ENCODE measurements around the gene LRRFIP2. TPM values are rescaled to one million over a fixed set of nuclear protein-coding genes. Genes with fewer than 3 reads are reported as not detected.

Gene LRRFIP2
- total RNA-seq, 4 donors from 2014 or later = 152 to 166 (median 152) TPM

GRCh38 chr3:37204314-37204713, 29.9 kb upstream of the LRRFIP2 start:
- TF ChIP-seq POLR2A (IDR thresholded peaks at IDR 0.05) = no peak
- no peak for TF ChIP-seq CTCF (IDR thresholded peaks at IDR 0.05)
- no peaks in the 10 kb centered on the region for H3K36me3 ChIP-seq
- no peak overlapping the region for H3K27ac ChIP-seq
- no peaks in the 10 kb centered on the region for H3K9me3 ChIP-seq
- no peaks in the 10 kb centered on the region for H3K4me1 ChIP-seq
- no peak overlapping the region for H3K4me3 ChIP-seq
- H3K27me3 ChIP-seq = no peaks in the 10 kb centered on the region
- no peak for DNase-seq

DNA sequence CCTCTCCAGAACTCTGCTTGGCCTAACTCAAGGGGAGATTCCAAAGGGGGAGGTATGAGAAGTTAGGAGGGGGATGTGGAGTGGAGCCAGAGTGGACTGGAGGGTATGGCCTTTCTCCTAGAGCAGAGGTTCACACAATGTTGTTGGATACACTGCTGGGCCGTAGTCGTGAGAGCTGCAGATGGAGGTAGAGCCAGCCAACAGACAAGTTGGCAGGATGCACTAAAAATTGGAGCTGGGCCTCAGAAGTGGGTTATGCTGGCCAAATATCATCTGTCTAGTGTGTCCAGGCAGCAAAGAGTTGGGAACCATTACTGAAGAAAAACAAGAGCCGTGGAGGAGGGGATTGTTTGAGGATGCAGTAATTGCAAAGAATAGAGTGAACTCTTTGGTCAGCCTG, 27.7 kb upstream of the LRRFIP2 start:
- no peak for DNase-seq
- Histone ChIP-seq H3K4me3 (no peak overlapping the region), H3K36me3 (no peaks in the 10 kb centered on the region), H3K9me3 (no peaks in the 10 kb centered on the region), H3K27ac (no peak overlapping the region), H3K4me1 (no peaks in the 10 kb centered on the region), H3K27me3 (no peaks in the 10 kb centered on the region)
- TF ChIP-seq POLR2A (IDR thresholded peaks at IDR 0.05) = no peak
- TF ChIP-seq CTCF (IDR thresholded peaks at IDR 0.05) = no peak

GRCh38 chr3:37200141-37200540, 25.8 kb upstream of the LRRFIP2 start:
- no peak overlapping the region for H3K4me3 ChIP-seq
- no peaks in the 10 kb centered on the region for H3K27me3 ChIP-seq
- no peaks in the 10 kb centered on the region for H3K9me3 ChIP-seq
- no peaks in the 10 kb centered on the region for H3K36me3 ChIP-seq
- no peak for DNase-seq
- TF ChIP-seq CTCF (IDR thresholded peaks at IDR 0.05) (no peak), POLR2A (IDR thresholded peaks at IDR 0.05) (no peak)
- H3K4me1 ChIP-seq = no peaks in the 10 kb centered on the region
- H3K27ac ChIP-seq = no peak overlapping the region

DNA sequence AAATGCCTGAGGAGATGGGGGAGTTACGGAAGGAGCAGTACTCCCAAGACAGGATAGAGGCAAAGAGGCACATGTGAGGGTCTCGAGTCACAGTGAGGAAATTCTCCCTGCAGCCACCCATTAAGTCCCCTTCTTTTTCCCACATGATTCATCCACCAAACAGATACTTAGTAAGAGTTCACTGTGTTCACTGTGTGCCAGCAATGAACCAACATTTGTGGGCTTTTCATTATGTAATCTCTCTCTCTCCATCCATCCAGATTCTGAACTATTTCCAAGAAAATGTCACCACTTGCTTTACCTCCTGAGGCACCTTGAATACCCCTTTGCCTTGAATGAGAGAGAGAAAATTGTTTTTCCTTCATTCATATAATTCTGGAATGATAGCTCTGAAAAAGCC, 24.6 kb upstream of the LRRFIP2 start:
- Histone ChIP-seq H3K9me3 (no peaks in the 10 kb centered on the region), H3K4me3 (no peak overlapping the region), H3K27me3 (no peaks in the 10 kb centered on the region), H3K27ac (no peak overlapping the region), H3K4me1 (no peaks in the 10 kb centered on the region), H3K36me3 (no peaks in the 10 kb centered on the region)
- TF ChIP-seq CTCF (IDR thresholded peaks at IDR 0.05) (no peak), POLR2A (IDR thresholded peaks at IDR 0.05) (no peak)
- no peak for DNase-seq

- H3K27ac ChIP-seq = no peak overlapping the region
- no peaks in the 10 kb centered on the region for H3K27me3 ChIP-seq
- DNase-seq = no peak
- H3K36me3 ChIP-seq = no peaks in the 10 kb centered on the region
- H3K9me3 ChIP-seq = no peaks in the 10 kb centered on the region
- no peak overlapping the region for H3K4me3 ChIP-seq
- no peaks in the 10 kb centered on the region for H3K4me1 ChIP-seq
- TF ChIP-seq CTCF (IDR thresholded peaks at IDR 0.05) = no peak
- TF ChIP-seq POLR2A (IDR thresholded peaks at IDR 0.05) = no peak
Observed at GRCh38 chr3:37198547-37198946, 24.2 kb upstream of the LRRFIP2 start.

- H3K4me1 ChIP-seq = no peaks in the 10 kb centered on the region
- H3K4me3 ChIP-seq = no peak overlapping the region
- DNase-seq = no peak
- H3K27ac ChIP-seq = no peak overlapping the region
- H3K27me3 ChIP-seq = no peaks in the 10 kb centered on the region
- TF ChIP-seq POLR2A (IDR thresholded peaks at IDR 0.05) (no peak), CTCF (IDR thresholded peaks at IDR 0.05) (no peak)
- no peaks in the 10 kb centered on the region for H3K36me3 ChIP-seq
- H3K9me3 ChIP-seq = no peaks in the 10 kb centered on the region
Observed at GRCh38 chr3:37197810-37198371, 23.5 kb upstream of the LRRFIP2 start.
